HG03378 (cell line): ENCODE data around the gene CRABP1.
"Not testable (repeated sequence)": the region's sequence is repeated elsewhere in the genome, so short reads cannot be mapped to it uniquely, and the experiment has no call there.

ENCODE experiments used
- ATAC-seq: cut with Tn5 transposase; IDR thresholded peaks from one replicate; pipeline ENCODE4 v1.9.1; 2021; ENCODE audit warnings: mild to moderate bottlenecking, moderate library complexity; ENCODE audit not compliant: unreplicated experiment

The CRABP1 gene

DNA sequence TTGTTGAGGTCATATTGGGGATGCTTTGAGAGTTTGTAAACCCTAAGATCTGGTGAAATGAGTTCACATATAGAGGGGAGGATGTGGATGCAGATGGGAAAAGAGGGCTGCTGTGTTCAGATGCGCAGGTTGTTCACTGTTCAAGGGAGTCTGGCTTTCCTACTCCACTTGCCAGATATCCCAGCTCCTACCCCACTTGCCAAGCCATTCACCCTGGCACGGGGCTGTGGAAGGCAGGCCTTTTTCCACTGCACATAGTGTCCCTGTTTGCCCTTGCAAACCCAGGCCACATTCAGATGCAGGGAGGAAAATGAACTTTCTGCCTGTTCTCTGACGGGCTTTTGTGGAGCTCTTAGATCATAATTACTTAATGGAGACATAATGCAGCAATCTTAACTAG, 29.0 kb downstream of the CRABP1 start:
- no peak for ATAC-seq

DNA sequence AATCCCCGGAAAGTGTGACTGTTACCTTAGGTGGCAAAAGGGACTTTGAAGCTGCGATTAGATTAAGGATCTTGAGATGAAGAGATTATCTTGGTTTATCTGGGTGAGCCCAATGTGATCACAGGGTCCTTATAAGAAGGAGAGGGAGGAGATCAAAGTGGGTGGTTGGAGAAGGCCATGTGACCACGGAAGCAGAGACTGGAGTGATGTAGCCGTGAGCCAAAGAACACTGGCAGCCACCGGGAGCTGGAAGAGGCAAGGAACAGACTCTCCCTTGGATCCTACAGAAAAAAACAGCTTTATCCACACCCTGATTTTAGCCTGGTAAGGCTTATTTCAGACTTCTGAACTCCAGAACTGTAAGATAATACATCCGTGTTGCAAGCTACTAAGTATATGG, 29.9 kb downstream of the CRABP1 start:
- no peak for ATAC-seq

- ATAC-seq = no peak
These were observed 32.7 kb downstream of the CRABP1 start for GRCh38 chr15:78372880-78373279.

DNA sequence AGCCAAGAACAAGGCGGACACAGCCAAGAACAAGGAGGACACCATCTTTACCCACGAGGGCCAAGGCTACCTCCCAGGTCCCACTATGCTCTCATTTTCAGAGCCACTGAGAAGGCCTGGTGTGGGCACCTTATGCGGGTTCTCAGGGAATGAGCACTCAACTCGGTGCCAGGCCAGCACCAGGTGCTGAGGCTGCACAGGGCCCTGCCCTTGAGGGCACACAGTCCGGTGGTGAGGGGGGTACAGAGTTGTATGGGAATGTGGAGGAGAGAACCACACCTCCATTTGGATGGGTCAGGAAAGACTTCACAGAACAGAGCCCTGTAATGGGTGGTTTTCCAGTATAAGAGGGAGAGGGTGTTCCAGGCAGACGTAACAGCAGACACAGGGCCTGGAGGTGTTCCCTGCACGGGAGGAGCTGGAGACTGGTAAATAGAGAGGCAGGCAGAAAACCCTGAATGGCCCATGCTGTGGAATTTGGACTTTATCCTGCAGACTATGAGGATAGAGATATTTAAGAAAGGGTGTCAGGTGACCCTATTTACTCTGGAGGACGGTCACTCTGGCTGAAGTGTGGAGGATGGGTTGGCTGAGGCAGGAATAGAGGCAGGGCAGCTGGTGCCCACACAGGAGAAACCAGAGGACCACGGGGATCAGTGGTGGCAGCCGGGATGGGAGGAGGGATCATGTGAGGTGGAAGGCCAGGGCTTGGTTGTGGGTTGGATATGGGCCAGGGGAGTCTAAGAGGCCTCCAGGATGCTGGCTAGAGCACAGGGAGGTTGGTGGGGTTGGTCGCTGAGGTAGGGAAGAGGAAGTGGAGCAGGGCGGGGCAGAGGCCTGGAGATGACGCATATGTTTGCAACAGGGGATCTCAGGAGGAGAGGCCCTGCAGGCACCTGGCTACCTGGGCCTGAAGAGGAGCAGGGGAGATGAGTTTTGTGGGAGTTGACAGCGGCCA, 34.6 kb downstream of the CRABP1 start:
- no peak for ATAC-seq

DNA sequence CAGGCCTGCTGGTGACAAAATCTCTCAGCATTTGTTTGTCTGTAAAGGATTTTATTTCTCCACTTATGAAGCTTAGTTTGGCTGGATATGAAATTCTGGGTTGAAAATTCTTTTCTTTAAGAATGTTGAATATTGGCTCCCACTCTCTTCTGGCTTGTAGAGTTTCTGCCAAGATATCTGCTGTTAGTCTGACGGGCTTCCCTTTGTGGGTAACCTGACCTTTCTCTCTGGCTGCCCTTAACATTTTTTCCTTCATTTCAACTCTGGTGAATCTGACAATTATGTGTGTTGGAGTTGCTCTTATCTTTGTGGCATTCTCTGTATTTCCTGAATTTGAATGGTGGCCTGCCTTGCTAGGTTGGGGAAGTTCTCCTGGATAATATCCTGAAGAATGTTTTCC, 40.0 kb downstream of the CRABP1 start:
- ATAC-seq = not testable (repeated sequence)

- no peak for ATAC-seq
These were observed 42.1 kb downstream of the CRABP1 start for GRCh38 chr15:78382114-78382880.

- no peak for ATAC-seq
These were observed 44.5 kb downstream of the CRABP1 start for GRCh38 chr15:78384651-78385050.

DNA sequence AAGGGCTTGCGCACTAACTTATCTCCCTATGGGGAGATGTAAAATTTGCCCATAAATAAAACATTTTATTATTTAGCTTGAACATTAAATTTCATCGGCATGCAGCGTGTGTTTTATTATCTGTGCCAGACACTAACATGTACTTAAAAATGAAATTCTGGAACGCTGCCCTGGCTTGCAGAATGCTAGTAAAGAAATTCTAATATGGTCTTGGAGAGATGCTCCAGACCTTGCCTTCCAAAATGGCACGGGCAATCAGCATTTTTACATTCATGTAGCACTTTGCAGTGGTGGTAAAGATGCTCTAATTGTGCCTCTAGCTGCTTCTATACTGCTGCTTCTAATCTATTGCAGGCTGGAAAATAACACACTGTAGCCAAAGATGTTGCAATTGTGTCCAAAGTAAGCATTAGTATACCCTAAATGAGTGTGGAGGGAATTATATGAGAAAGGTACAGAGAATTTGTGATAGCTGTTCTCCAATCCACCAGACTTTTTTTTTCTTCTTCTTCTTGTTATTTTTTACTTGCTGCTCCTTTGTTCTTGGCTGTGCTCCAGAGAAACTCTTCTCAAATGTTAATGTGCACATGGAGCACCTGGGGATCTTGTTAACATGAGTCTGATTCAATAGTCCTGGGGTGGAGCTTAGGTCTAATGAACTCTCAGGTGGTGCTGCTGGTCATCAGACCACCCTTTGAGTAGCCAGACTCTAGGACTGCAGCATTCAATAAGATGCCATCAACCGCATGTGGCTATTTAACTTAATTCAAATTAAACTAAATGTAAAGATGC, 47.3 kb downstream of the CRABP1 start:
- no peak for ATAC-seq

DNA sequence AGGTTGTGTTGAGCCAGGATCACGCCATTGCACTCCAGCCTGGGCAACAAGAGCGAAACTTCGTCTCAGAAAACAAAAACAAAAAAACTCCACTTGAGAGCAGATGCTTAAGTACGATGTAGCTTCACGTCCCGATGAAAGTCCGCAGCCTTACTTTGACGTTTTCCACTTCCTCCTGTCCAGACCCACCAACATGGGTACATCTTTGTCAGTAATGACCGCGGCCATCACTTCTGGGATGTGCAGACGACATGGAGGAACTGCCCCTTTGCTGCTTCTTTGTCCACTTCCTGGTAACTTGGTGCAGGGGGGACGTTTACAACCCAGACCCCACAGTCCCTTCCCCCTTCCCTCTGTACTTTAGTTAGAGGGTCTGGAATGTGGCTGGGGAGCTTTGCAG, 48.7 kb downstream of the CRABP1 start:
- ATAC-seq = no peak

DNA sequence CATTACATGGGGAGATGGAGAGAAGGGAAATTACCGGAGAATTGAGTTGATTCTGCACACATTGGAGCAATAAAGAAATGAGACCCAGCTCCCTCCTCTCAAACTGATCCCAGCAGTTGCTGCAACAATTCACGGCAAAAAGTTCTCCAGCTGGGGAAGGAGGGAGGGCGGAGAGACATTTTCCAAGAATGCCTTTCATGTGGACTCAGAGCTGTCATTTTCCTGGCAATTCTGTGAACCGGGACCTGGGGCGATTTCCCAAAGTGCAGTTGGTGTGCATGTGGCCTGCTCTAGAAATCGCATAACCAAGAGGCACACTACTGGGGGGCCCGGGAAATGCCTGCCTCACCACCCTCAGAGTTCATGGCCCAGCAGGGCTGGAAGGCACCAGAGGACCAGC, 49.2 kb downstream of the CRABP1 start:
- no peak for ATAC-seq

DNA sequence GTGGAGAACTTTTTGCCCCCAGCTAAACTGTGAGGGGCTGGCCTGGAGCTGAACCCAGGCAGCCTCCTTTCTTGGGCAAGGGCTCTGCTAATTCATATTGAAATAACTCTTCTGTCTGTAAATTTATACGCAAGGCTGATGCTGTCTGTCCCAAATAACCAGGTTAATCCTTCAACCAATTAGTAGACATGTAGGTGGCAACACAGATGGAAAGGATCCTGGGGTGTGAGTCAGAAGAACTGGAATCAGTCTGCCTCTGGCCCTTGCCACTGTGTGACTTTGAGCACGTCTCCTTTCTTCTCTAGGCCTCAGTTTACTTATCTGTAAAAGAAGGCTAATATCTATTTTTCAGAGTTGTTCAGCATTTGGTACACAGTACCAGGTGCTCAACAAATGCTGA, 49.6 kb downstream of the CRABP1 start:
- ATAC-seq = no peak

DNA sequence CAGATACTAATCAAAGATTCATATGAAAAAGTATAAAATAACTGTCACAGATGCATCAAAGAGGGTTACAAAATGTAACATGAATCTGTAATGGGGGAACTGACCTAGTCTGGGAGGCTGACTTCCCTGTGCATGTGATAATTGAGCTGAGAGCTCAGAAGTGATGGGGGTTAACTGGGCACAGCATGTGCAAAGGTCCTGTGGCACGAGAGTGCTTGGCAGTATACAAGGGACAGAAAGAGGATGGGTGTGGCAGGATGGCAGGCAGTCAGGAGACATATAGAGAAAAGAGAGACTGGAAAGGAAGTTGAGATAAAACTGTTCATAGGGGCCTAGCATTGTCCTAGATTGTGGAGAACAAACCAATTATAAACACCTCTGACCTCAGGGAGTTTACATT, 50.1 kb downstream of the CRABP1 start:
- ATAC-seq = no peak

GRCh38 chr15:78390826-78391225, 50.7 kb downstream of the CRABP1 start:
- ATAC-seq = no peak

- no peak for ATAC-seq
These were observed 51.6 kb downstream of the CRABP1 start for GRCh38 chr15:78391781-78392180.

- no peak for ATAC-seq
These were observed 52.3 kb downstream of the CRABP1 start for GRCh38 chr15:78392430-78392829.

- no peak for ATAC-seq
These were observed 53.0 kb downstream of the CRABP1 start for GRCh38 chr15:78393137-78393536.

GRCh38 chr15:78394026-78394425, 53.9 kb downstream of the CRABP1 start:
- ATAC-seq = no peak

- ATAC-seq = no peak
These were observed 54.9 kb downstream of the CRABP1 start for GRCh38 chr15:78394981-78395616.

DNA sequence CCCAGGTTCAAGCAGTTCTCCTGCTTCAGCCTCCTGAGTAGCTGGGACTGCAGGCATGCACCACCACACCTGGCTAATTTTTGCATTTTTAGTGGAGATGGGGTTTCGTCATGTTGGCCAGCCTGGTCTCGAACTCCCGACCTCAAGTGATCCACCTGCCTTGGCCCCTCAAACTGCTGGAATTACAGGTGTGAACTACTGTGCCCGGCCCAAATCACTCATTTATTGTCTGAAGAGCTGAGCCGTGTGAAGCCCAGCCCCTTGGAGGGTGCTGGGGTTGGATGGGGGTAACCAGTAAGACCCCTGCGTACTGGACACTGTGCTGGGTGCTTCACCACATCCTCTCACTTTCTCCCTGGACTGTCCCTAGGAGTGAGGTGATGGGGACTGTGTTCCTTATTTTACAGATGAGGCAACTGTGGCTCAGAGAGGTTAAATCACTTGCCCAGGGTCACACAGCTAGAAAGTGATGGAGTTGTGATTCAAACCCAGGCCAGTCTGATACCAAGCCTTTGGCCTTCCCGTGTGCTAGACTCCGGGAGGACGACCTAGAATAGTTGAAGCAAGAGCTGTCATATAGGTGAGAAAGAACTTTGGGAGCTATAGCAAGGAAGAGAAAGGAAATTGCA, 56.1 kb downstream of the CRABP1 start:
- no peak for ATAC-seq

GRCh38 chr15:78396976-78397375, 56.8 kb downstream of the CRABP1 start:
- ATAC-seq = no peak
